A549 (cell line): Measurements from ENCODE around the gene MYO1B. TPM values are rescaled to one million over a fixed set of nuclear protein-coding genes. Genes with fewer than 3 reads are reported as not detected.

ENCODE experiments used
- ATAC-seq, 2 experiments: fragments of 200-7000 bp in 1 of 2; fragments of >200 bp in 1 of 2; cut with Nextera tagmentation in 1 of 2; cut with Tn5 transposase in 1 of 2; 3 replicates each; pipeline versions ENCODE4 v1.8.0 to v1.9.1; 2018 to 2020; ENCODE audit warnings: mild to moderate bottlenecking in 1 of 2, moderate library complexity in 1 of 2
- CTCF ChIA-PET: fragments of 300-600 bp; sonication (Branson Sonifier 250); formaldehyde crosslinking; extraction: SDS; loops from one replicate; lab custom pipeline; 2021; ENCODE audit warnings: antibody characterized with exemption, inconsistent platforms; lab: Yijun Ruan, JAX
- POLR2A ChIA-PET: fragments of 350-600 bp; formaldehyde crosslinking; extraction: SDS; loops from one replicate; lab custom pipeline; 2021; ENCODE audit warnings: antibody characterized with exemption, inconsistent platforms; lab: Yijun Ruan, JAX
- DNase-seq, 2 experiments: peaks; one replicate each; pipeline versions ENCODE4 v3.0.0 to v3.0.0-alpha.2; 2011 to 2016; ENCODE audit warnings: low read depth in 1 of 2, low spot score in 1 of 2
- FAIRE-seq: peaks from 2 replicates; lab custom pipeline; 2011; peaks lifted over from hg19 to GRCh38; lab: Jason Lieb, UNC
- H3K27ac ChIP-seq, 2 experiments: fragments of >200 bp; sonication (Bioruptor Twin); formaldehyde crosslinking; 3 replicates each; pipeline ENCODE4 v1.5.1; 2016 to 2017
- H3K4me1 ChIP-seq: fragments of >200 bp; sonication (Bioruptor Twin); formaldehyde crosslinking; 3 replicates; pipeline ENCODE4 v1.6.1; 2016
- H3K4me2 ChIP-seq: fragments of >200 bp; sonication (Bioruptor Twin); formaldehyde crosslinking; 3 replicates; pipeline ENCODE4 v1.6.1; 2016
- H3K4me3 ChIP-seq: fragments of >200 bp; sonication (Bioruptor Twin); formaldehyde crosslinking; 3 replicates; pipeline ENCODE4 v1.5.1; 2016
- H3K9me3 ChIP-seq: fragments of >200 bp; sonication (Bioruptor Twin); formaldehyde crosslinking; 3 replicates; pipeline ENCODE4 v1.6.1; 2016
- BCL3 ChIP-seq: fragments of >200 bp; sonication (Bioruptor Twin); formaldehyde crosslinking; IDR thresholded peaks from 3 replicates; pipeline ENCODE4 v1.6.1; 2016
- BHLHE40 ChIP-seq: IDR thresholded peaks from 2 replicates; pipeline ENCODE4 v1.6.1; 2012; ENCODE audit warnings: low read depth, low read length, inconsistent platforms
- CBX8 ChIP-seq: fragments of 200-600 bp; sonication (generic); IDR thresholded peaks from 2 replicates; pipeline ENCODE4 v1.6.1; 2016
- CHD2 ChIP-seq: fragments of 150-350 bp; IDR thresholded peaks from 2 replicates; pipeline ENCODE4 v1.6.1; 2014; ENCODE audit warnings: low read length; ENCODE audit not compliant: partially characterized antibody
- CHD4 ChIP-seq: fragments of 200-600 bp; sonication (generic); IDR thresholded peaks from 2 replicates; pipeline ENCODE4 v1.6.1; 2016; ENCODE audit warnings: antibody characterized with exemption, mild to moderate bottlenecking, borderline replicate concordance
- CTCF ChIP-seq: fragments of >200 bp; sonication (Bioruptor Twin); formaldehyde crosslinking; IDR thresholded peaks from 3 replicates; pipeline ENCODE4 v1.5.1; 2016
- ELK1 ChIP-seq: fragments of 150-350 bp; IDR thresholded peaks from 2 replicates; pipeline ENCODE4 v1.6.1; 2014; ENCODE audit warnings: low read depth, mild to moderate bottlenecking, low read length
- EP300 ChIP-seq, 2 experiments: fragments of >200 bp; sonication (Bioruptor Twin); formaldehyde crosslinking; IDR thresholded peaks; 2 replicates in 1 of 2; 3 replicates in 1 of 2; pipeline ENCODE4 v1.6.1; 2016 to 2017
- ESRRA ChIP-seq: fragments of 150-350 bp; IDR thresholded peaks from 2 replicates; pipeline ENCODE4 v1.6.1; 2014; ENCODE audit warnings: mild to moderate bottlenecking, low read length, borderline replicate concordance
- FOSB ChIP-seq: fragments of 250-450 bp; sonication (Bioruptor Pico); IDR thresholded peaks from 2 replicates; pipeline ENCODE4 v1.5.0; 2020; ENCODE audit warnings: mild to moderate bottlenecking, moderate library complexity
- FOSL2 ChIP-seq, 2 experiments: fragments of 450-650 bp in 1 of 2; fragments of >200 bp in 1 of 2; sonication (Bioruptor Twin) in 1 of 2; formaldehyde crosslinking; IDR thresholded peaks; 2 replicates each; pipeline versions ENCODE4 v1.5.0 to v1.6.1; 2016 to 2020; ENCODE audit warnings: mild to moderate bottlenecking in 1 of 2, moderate library complexity in 1 of 2
- HDAC2 ChIP-seq: fragments of 200-600 bp; sonication (generic); IDR thresholded peaks from 2 replicates; pipeline ENCODE4 v1.6.1; 2016
- HOXA7 ChIP-seq: fragments of 250-450 bp; sonication (Bioruptor Pico); IDR thresholded peaks from 2 replicates; pipeline ENCODE4 v1.5.0; 2020; ENCODE audit warnings: mild to moderate bottlenecking, moderate library complexity
- JUN ChIP-seq, 2 experiments: fragments of >200 bp; sonication (Bioruptor Twin); formaldehyde crosslinking; IDR thresholded peaks; 2 replicates in 1 of 2; 3 replicates in 1 of 2; pipeline ENCODE4 v1.6.1; 2016 to 2017
- JUNB ChIP-seq: fragments of >200 bp; sonication (Bioruptor Twin); formaldehyde crosslinking; IDR thresholded peaks from 2 replicates; pipeline ENCODE4 v1.6.1; 2016
- MAX ChIP-seq: IDR thresholded peaks from 2 replicates; pipeline ENCODE4 v1.6.1; 2012
- MAZ ChIP-seq: fragments of 150-350 bp; IDR thresholded peaks from 2 replicates; pipeline ENCODE4 v1.6.1; 2014; ENCODE audit warnings: antibody characterized with exemption, low read depth, low read length, borderline replicate concordance
- NR3C1 ChIP-seq: fragments of >200 bp; sonication (Bioruptor Twin); formaldehyde crosslinking; IDR thresholded peaks from 3 replicates; pipeline ENCODE4 v1.6.1; 2017
- PHF8 ChIP-seq: fragments of 200-600 bp; sonication (generic); IDR thresholded peaks from 2 replicates; pipeline ENCODE4 v1.6.1; 2016; ENCODE audit warnings: low read depth, mild to moderate bottlenecking, antibody characterized with exemption, moderate library complexity, borderline replicate concordance
- POLR2A ChIP-seq: IDR thresholded peaks from 2 replicates; pipeline ENCODE4 v1.6.1; 2012; ENCODE audit warnings: mild to moderate bottlenecking, low read length
- POLR2AphosphoS2 ChIP-seq: conservative IDR thresholded peaks from 2 replicates; pipeline ENCODE4 v1.6.1; 2012; ENCODE audit warnings: low read length, improper control_type of control experiment, inconsistent platforms
- RAD21 ChIP-seq, 2 experiments: fragments of >200 bp in 1 of 2; sonication (Bioruptor Twin) in 1 of 2; formaldehyde crosslinking in 1 of 2; IDR thresholded peaks in 1 of 2; conservative IDR thresholded peaks in 1 of 2; 2 replicates in 1 of 2; 3 replicates in 1 of 2; pipeline ENCODE4 v1.6.1; 2012 to 2018; ENCODE audit warnings: inconsistent platforms in 1 of 2
- RARB ChIP-seq: fragments of 250-450 bp; sonication (Bioruptor Pico); IDR thresholded peaks from 2 replicates; pipeline ENCODE4 v1.8.0; 2021; ENCODE audit warnings: mild to moderate bottlenecking, moderate library complexity
- RNF2 ChIP-seq: fragments of 200-600 bp; sonication (generic); IDR thresholded peaks from 2 replicates; pipeline ENCODE4 v1.6.1; 2016; ENCODE audit warnings: low read depth, mild to moderate bottlenecking, antibody characterized with exemption, moderate library complexity, borderline replicate concordance
- SMC3 ChIP-seq: fragments of >200 bp; sonication (Bioruptor Twin); formaldehyde crosslinking; IDR thresholded peaks from 3 replicates; pipeline ENCODE4 v1.6.1; 2018; ENCODE audit warnings: inconsistent platforms
- TP53 ChIP-seq: fragments of 250-450 bp; sonication (Bioruptor Pico); IDR thresholded peaks from 2 replicates; pipeline ENCODE4 v1.5.0; 2021; ENCODE audit warnings: mild to moderate bottlenecking, moderate library complexity
- ZC3H11A ChIP-seq: fragments of 450-650 bp; IDR thresholded peaks from 2 replicates; pipeline ENCODE4 v1.6.1; 2014; ENCODE audit warnings: antibody characterized with exemption, mild to moderate bottlenecking
- ZFP36 ChIP-seq: fragments of 450-650 bp; IDR thresholded peaks from 2 replicates; pipeline ENCODE4 v1.6.1; 2014; ENCODE audit warnings: borderline replicate concordance; ENCODE audit not compliant: partially characterized antibody
- ZNF302 ChIP-seq: fragments of 250-450 bp; sonication (Bioruptor Pico); IDR thresholded peaks from 2 replicates; pipeline ENCODE4 v1.9.0; 2021; ENCODE audit warnings: inconsistent platforms, mild to moderate bottlenecking, moderate library complexity
- WGBS: methylation state at CpG from one replicate; pipeline ENCODE4 v1.1.6; 2017; ENCODE audit errors: missing lambda C conversion rate; 5-methylcytosine and 5-hydroxymethylcytosine counted together
- polyA plus RNA-seq, 4 experiments: library from polyadenylated mRNA; depleted of rRNA in 3 of 4; stranded (reverse); fragments of >200 nt; fragmentation: RNase III in 1 of 4; extraction: RNeasy Plus Mini Kit Qiagen cat#74134 plus additional on column Dnase treatment in 1 of 4; gene quantifications; 2 replicates in 3 of 4; 3 replicates in 1 of 4; pipeline ENCODE4 v1.2.3, GENCODE V29; 2011 to 2017

Gene MYO1B
- polyA plus RNA-seq, 2 of the 4 experiments (the other 2 are of a cell fraction), result 77.7 to 159 TPM

GRCh38 chr2:191299010-191299409, 53.8 kb downstream of the MYO1B start:
- POLR2A ChIA-PET, result no interaction called here
- FAIRE-seq (no peak), ATAC-seq (peak in 1 of 2 experiments; percentile 9; a peak in 1 of 6 replicates), DNase-seq (no peak)
- Histone ChIP-seq H3K9me3 (no peaks in the 10 kb centered on the region), H3K4me1 (peaks cover 56% of the 10 kb centered on the region), H3K27ac (no peak overlapping the region), H3K4me2 (no peak overlapping the region), H3K4me3 (no peak overlapping the region)
- TF ChIP-seq RAD21 (conservative IDR thresholded peaks at IDR 0.05 in 1 of 2, IDR thresholded peaks at IDR 0.05 in 1 of 2) (peak; percentile 34 to 46; a peak in 4 of 5 replicates), SMC3 (peak; percentile 11; the same call in 1 of the 3 replicates), FOSL2 (IDR thresholded peaks at IDR 0.05) (no peak), FOSL2 (CRISPR knock-in tag; IDR thresholded peaks at IDR 0.05) (no peak)
- CTCF ChIA-PET, result interaction anchor here (1.0 kb wide), 1 partner anchor 53 kb away, joined by 3 read pairs; no protein-coding TSS in a partner anchor
- WGBS, result 64% methylated on average over 2 of the region's 2 CpGs

- ATAC-seq, result no peak
- Histone ChIP-seq H3K4me2 (no peak overlapping the region), H3K27ac (no peak overlapping the region), H3K4me3 (no peak overlapping the region), H3K4me1 (peaks cover 62% of the 10 kb centered on the region), H3K9me3 (no peaks in the 10 kb centered on the region)
- TF ChIP-seq ZFP36 (no peak), CTCF (no peak), MAZ (no peak), POLR2AphosphoS2 (no peak), BHLHE40 (no peak), BCL3 (no peak), FOSL2 (IDR thresholded peaks at IDR 0.05) (no peak), FOSL2 (CRISPR knock-in tag; IDR thresholded peaks at IDR 0.05) (no peak), POLR2A (no peak), RARB (no peak), FOSB (CRISPR knock-in tag) (no peak), MAX (no peak), HOXA7 (CRISPR knock-in tag) (no peak), HDAC2 (no peak), NR3C1 (no peak), EP300 (IDR thresholded peaks at IDR 0.05) (no peak), ZNF302 (CRISPR knock-in tag) (no peak), RNF2 (no peak), JUN (IDR thresholded peaks at IDR 0.05) (no peak), ZC3H11A (no peak), SMC3 (no peak)
- no peak for DNase-seq
- FAIRE-seq, result no peak
- ChIA-PET POLR2A (no interaction called here), CTCF (interaction anchor here (1.0 kb wide), 1 partner anchor 11 kb away, joined by 6 read pairs; no protein-coding TSS in a partner anchor)
- WGBS, result 91% methylated on average over 1 of the region's 1 CpG
These were observed 54.7 kb downstream of the MYO1B start for GRCh38 chr2:191299866-191300265.

- CTCF ChIA-PET, result interaction anchor here (1.1 to 2.4 kb wide), 8 partner anchors 9 to 199 kb away, joined by 3 to 9 read pairs (median 4); no protein-coding TSS in a partner anchor
- H3K9me3 ChIP-seq, result no peaks in the 10 kb centered on the region
- 98% methylated on average over 3 of the region's 3 CpGs for WGBS
- ATAC-seq (peak in 1 of 2 experiments; percentile 8; a peak in 2 of 6 replicates), DNase-seq (no peak), FAIRE-seq (no peak)
- no peak overlapping the region for H3K27ac ChIP-seq
- H3K4me3 ChIP-seq, result no peak overlapping the region
- TF ChIP-seq ELK1, result no peak
- TF ChIP-seq MAZ, result no peak
- TF ChIP-seq JUNB, result no peak
- no peak for TF ChIP-seq ESRRA
- no peak for TF ChIP-seq TP53 (CRISPR knock-in tag)
- no peak for TF ChIP-seq CBX8
- TF ChIP-seq RAD21 (conservative IDR thresholded peaks at IDR 0.05 in 1 of 2, IDR thresholded peaks at IDR 0.05 in 1 of 2), result no peak
- TF ChIP-seq PHF8, result no peak
- TF ChIP-seq BCL3, result no peak
- no peak for TF ChIP-seq CHD4
- TF ChIP-seq ZFP36, result no peak
- TF ChIP-seq CHD2, result no peak
- TF ChIP-seq MAX, result no peak
- peaks cover 61% of the 10 kb centered on the region for H3K4me1 ChIP-seq
- POLR2A ChIA-PET, result no interaction called here
- H3K4me2 ChIP-seq, result no peak overlapping the region
These were observed 56.8 kb downstream of the MYO1B start for GRCh38 chr2:191301971-191302370.
